Loucy (cell line): ENCODE measurements around the gene IRF2BP2.
A peak's percentile ranks its signal among the peaks of the same experiment; 100 is the strongest.
"Not testable (repeated sequence)": the region's sequence is repeated elsewhere in the genome, so short reads cannot be mapped to it uniquely, and the experiment has no call there.

ENCODE experiments used
- H2AFZ ChIP-seq: fragments of 200-600 bp; sonication (generic); 2 replicates; pipeline ENCODE4 v1.6.0; 2016; ENCODE audit warnings: antibody characterized with exemption, mild to moderate bottlenecking, low read length, moderate library complexity
- H3F3A ChIP-seq: fragments of 200-600 bp; 2 replicates; pipeline ENCODE4 v1.6.0; 2016; ENCODE audit warnings: antibody characterized with exemption, low read depth, mild to moderate bottlenecking
- H3K27me3 ChIP-seq: fragments of 200-600 bp; sonication (generic); 2 replicates; pipeline ENCODE4 v1.6.1; 2014; ENCODE audit warnings: low read length, mild to moderate bottlenecking; ENCODE audit not compliant: insufficient read depth, poor library complexity, severe bottlenecking
- H3K36me3 ChIP-seq: fragments of 200-600 bp; sonication (generic); 2 replicates; pipeline ENCODE4 v1.6.1; 2016; ENCODE audit warnings: low read length; ENCODE audit not compliant: insufficient read depth
- H3K4me1 ChIP-seq: fragments of 200-600 bp; sonication (generic); 2 replicates; pipeline ENCODE4 v1.5.1; 2014; ENCODE audit warnings: low read length, mild to moderate bottlenecking; ENCODE audit not compliant: insufficient read depth, poor library complexity, severe bottlenecking
- H3K4me2 ChIP-seq: fragments of 200-600 bp; sonication (generic); 2 replicates; pipeline ENCODE4 v1.6.0; 2014; ENCODE audit warnings: antibody characterized with exemption, low read length, low read depth, mild to moderate bottlenecking; ENCODE audit not compliant: poor library complexity, severe bottlenecking
- H3K4me3 ChIP-seq: fragments of 200-600 bp; sonication (generic); 2 replicates; pipeline ENCODE4 v1.5.1; 2014; ENCODE audit warnings: low read length, mild to moderate bottlenecking, mixed read lengths; ENCODE audit not compliant: poor library complexity, severe bottlenecking
- H3K79me2 ChIP-seq: fragments of 200-600 bp; sonication (generic); 2 replicates; pipeline ENCODE4 v1.6.1; 2014; ENCODE audit warnings: low read length; ENCODE audit not compliant: insufficient read depth
- H3K9ac ChIP-seq: fragments of 200-600 bp; sonication (generic); 2 replicates; pipeline ENCODE4 v1.6.0; 2014; ENCODE audit warnings: mild to moderate bottlenecking, low read depth, low read length, moderate library complexity; ENCODE audit not compliant: poor library complexity, severe bottlenecking
- H3K9me2 ChIP-seq: fragments of 200-600 bp; sonication (generic); replicated peaks from 2 replicates; pipeline ENCODE4 v1.6.1; 2016; ENCODE audit warnings: low read depth, low read length, mixed read lengths
- H3K9me3 ChIP-seq: fragments of 200-600 bp; sonication (generic); 2 replicates; pipeline ENCODE4 v1.6.1; 2014; ENCODE audit warnings: mild to moderate bottlenecking, antibody characterized with exemption, low read length, low read depth; ENCODE audit not compliant: insufficient read depth
- H4K20me1 ChIP-seq: fragments of 200-600 bp; sonication (generic); 2 replicates; pipeline ENCODE4 v1.6.0; 2014; ENCODE audit warnings: antibody characterized with exemption, low read length, mild to moderate bottlenecking; ENCODE audit not compliant: insufficient read depth, poor library complexity, severe bottlenecking
- CTCF ChIP-seq: fragments of 200-600 bp; sonication (generic); conservative IDR thresholded peaks from 2 replicates; pipeline ENCODE4 v1.5.1; 2014; ENCODE audit warnings: mild to moderate bottlenecking, antibody characterized with exemption, low read length
- EZH2phosphoT487 ChIP-seq: fragments of 200-600 bp; IDR thresholded peaks from 2 replicates; pipeline ENCODE4 v1.6.1; 2018; ENCODE audit warnings: antibody characterized with exemption, mild to moderate bottlenecking, moderate library complexity, borderline replicate concordance

IRF2BP2 gene

DNA sequence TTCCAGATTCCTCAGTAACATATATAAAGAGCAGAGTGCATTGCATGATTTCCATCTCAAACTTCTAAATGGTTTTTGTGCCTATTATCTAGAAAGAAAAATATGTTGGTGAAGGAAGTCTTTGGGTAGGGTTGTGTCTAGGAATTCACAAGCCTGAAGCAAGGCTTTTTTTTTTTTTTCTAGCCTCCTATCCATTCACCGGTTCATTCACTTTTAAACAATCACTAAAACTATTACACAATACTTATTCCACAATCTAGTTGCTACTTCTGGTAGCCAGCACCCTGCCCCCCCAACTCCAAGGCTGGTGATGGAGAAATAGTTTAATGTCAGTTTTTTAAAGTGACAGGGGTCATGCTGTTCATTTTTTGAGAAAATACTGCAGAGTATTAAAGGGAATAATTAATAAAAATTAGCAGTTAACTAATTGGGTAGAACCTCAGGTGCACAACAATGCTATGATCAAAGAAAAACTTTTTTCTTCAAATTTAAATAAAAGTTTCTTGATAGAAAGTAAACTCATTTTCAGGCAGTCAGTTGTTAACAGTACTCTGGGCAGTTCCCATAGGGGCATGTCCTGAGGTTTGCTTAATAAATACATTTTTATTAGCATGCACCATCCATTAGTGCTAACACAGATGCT is 10.9 kb downstream of the IRF2BP2 start:
- Histone ChIP-seq H3K4me1 (peaks cover 55% of the 10 kb centered on the region), H3K36me3 (0 out of 2 replicates have a peak, but pooled peaks cover 5% of the 10 kb centered on the region)
- TF ChIP-seq EZH2phosphoT487 (no peak), CTCF (no peak)

DNA sequence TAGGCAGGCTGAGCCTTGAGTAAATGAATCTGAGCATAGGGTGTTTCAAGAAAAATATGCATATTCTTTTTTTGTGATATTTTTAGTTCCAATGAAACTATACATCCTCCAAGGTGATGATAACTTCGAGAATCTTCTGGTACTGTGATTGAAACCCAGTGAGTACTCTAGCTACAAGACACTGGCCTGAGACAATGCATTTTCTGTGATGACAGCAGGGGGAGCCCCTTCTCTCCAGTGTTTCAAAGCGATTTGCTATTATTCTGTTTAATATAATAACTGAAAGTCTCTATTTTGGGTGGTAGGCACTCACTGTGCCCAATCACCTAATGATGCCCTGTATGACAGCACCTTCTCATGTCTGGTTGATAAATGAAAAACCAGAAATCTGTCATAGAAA is 12.1 kb downstream of the IRF2BP2 start:
- H2AFZ ChIP-seq = no peak overlapping the region
- H3K36me3 ChIP-seq = no peaks in the 10 kb centered on the region
- H3K27me3 ChIP-seq = no peaks in the 10 kb centered on the region
- H3K9me3 ChIP-seq = no peaks in the 10 kb centered on the region
- H3K9ac ChIP-seq = no peak overlapping the region
- H3K9me2 ChIP-seq = no peaks in the 10 kb centered on the region
- H3K4me1 ChIP-seq = peaks cover 46% of the 10 kb centered on the region
- no peak overlapping the region for H3K4me2 ChIP-seq
- peaks cover 36% of the 10 kb centered on the region for H3F3A ChIP-seq
- no peak for TF ChIP-seq EZH2phosphoT487
- peak; percentile 84 for TF ChIP-seq CTCF
- no peak overlapping the region for H3K4me3 ChIP-seq
- H3K79me2 ChIP-seq = peaks cover 27% of the 10 kb centered on the region
- H4K20me1 ChIP-seq = peaks cover 19% of the 10 kb centered on the region

More for the DNA sequence above, 10.9 kb downstream of the IRF2BP2 start:
- peaks cover 46% of the 10 kb centered on the region for H3F3A ChIP-seq
- no peaks in the 10 kb centered on the region for H3K9me2 ChIP-seq
- peak overlapping the region; percentile 87 for H3K9ac ChIP-seq
- no peaks in the 10 kb centered on the region for H3K9me3 ChIP-seq
- peak overlapping the region; percentile 88 for H3K4me3 ChIP-seq
- no peaks in the 10 kb centered on the region for H3K27me3 ChIP-seq
- H3K79me2 ChIP-seq = peaks cover 39% of the 10 kb centered on the region
- peak overlapping the region; percentile 95 for H3K4me2 ChIP-seq
- peaks cover 31% of the 10 kb centered on the region for H4K20me1 ChIP-seq
- peak overlapping the region; percentile 31; the same call in 1 of the 2 replicates for H2AFZ ChIP-seq

- Histone ChIP-seq H2AFZ (no peak overlapping the region), H3K9ac (no peak overlapping the region), H3K9me2 (no peaks in the 10 kb centered on the region), H3K4me3 (no peak overlapping the region), H4K20me1 (no peaks in the 10 kb centered on the region), H3K36me3 (no peaks in the 10 kb centered on the region), H3K4me2 (no peak overlapping the region), H3F3A (peaks cover 17% of the 10 kb centered on the region), H3K27me3 (no peaks in the 10 kb centered on the region), H3K4me1 (peaks cover 26% of the 10 kb centered on the region), H3K9me3 (no peaks in the 10 kb centered on the region), H3K79me2 (peaks cover 8% of the 10 kb centered on the region; the same call in 1 of the 2 replicates)
- TF ChIP-seq EZH2phosphoT487 (no peak), CTCF (no peak)
Measured at GRCh38 chr1:234595899-234596298, 14.1 kb downstream of the IRF2BP2 start.

DNA sequence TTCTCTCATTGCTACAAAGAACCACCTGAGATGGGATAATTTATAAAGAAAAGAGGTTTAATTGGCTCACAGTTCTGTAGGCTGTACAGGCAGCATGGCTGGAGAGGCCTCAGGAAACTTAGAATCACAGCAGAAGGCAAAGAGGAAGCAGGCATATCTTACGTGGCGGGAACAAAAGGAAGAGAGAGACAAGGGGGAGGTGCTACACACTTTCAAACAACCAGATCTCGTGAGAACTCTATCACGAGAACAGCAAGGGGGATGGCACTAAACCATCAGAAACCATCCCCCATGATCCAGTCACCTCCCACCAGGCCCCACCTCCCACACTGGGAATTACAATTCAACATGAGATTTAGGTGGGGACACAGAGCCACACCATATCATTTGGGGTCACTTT is 15.4 kb downstream of the IRF2BP2 start:
- not testable (repeated sequence) for H3F3A ChIP-seq, H3K4me2 ChIP-seq, H3K36me3 ChIP-seq, H3K79me2 ChIP-seq, H3K9ac ChIP-seq, H3K27me3 ChIP-seq, H3K4me3 ChIP-seq, H2AFZ ChIP-seq, H3K9me2 ChIP-seq, H4K20me1 ChIP-seq, H3K9me3 ChIP-seq
- H3K4me1 ChIP-seq = peaks cover 18% of the 10 kb centered on the region
